HG02798 (cell line): ENCODE data around the gene MINK1.
A peak's percentile ranks its signal among the peaks of the same experiment; 100 is the strongest.
"Not testable (repeated sequence)": the region's sequence is repeated elsewhere in the genome, so short reads cannot be mapped to it uniquely, and the experiment has no call there.

ENCODE experiments used
- ATAC-seq: cut with Tn5 transposase; IDR thresholded peaks from one replicate; pipeline ENCODE4 v1.9.1; 2021; ENCODE audit warnings: mild to moderate bottlenecking; ENCODE audit not compliant: unreplicated experiment, poor library complexity

Gene MINK1

DNA sequence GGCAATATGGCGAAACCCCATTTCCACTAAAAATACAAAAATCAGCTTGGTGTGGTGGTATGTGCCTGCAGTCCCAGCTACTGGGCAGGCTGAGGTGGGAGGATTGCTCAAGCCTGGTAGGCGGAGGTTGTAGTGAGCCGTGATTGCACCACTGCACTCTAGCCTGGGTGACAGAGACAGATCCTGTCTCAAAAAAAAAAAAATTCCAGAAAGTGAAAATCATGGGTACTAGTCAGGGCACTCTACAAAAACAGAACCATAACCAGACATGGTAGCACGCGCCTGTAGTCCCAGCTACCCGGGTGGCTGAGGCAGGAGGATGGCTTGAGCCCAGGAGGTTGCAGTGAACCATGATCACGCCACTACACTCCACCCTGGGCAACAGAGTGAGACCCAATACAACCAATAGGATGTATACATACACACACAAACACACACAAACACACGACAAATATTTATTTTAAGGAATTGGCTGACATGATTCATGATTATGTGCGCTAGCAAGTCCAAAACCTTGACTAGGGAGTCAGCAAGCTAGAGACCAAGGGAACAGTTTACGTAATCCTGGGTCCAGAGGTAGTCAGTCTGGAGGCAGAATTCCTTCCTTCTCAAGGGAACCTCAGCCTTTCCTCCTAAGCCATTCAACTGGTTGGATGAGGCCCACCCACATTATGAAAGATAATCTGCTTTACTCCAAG is 87.4 kb downstream of the MINK1 start:
- no peak for ATAC-seq

DNA sequence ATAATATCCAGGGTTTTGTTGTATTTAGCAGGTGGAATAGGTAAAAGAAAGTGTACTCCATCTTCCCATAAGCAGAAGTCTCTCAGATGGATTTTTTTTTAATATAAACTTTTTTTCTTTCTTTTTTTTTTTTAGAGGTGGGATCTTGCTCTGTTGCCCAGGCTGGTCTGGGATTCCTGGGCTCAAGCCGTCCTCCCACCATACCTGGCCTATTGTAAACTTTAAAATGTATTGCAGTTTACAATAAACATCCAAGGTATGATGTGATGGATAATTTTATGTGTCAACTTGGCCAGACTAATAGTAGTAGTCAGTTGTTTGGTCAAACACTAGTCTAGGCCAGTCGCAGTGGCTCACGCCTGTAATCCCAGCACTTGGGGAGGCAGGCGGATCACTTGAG is 88.2 kb downstream of the MINK1 start:
- no peak for ATAC-seq

DNA sequence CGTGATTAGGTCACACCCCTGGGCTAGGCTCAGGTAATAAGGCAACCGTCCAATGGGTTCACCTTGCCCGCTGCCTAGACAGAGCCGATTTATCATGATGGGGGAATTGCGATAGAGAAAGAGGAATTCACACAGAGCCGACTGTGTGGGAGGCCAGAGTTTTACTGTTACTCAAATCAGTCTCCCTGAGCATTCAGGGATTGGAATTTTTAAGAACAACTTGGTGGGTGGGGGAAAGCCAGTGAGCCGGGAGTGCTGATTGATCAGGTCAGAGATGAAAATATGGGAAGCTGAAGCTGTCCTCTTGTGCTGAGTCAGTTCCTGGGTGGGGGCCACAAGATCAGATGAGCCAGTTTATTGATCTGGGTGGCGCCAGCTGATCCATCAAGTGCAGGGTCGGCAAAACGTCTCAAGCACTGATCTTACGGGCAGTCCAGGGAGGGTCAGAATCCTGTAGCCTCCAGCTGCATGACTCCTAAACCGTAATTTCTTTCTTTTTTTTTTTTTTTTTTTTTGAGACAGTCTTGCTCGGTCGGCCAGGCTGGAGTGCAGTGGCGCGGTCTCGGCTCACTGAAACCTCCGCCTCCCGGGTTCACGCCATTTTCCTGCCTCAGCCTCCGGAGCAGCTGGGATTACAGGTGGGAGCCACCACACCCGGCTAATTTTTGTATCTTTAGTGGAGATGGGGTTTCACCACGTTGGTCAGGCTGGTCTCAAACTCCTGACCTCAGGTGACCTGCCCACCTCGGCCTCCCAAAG is 93.6 kb downstream of the MINK1 start:
- not testable (repeated sequence) for ATAC-seq

DNA sequence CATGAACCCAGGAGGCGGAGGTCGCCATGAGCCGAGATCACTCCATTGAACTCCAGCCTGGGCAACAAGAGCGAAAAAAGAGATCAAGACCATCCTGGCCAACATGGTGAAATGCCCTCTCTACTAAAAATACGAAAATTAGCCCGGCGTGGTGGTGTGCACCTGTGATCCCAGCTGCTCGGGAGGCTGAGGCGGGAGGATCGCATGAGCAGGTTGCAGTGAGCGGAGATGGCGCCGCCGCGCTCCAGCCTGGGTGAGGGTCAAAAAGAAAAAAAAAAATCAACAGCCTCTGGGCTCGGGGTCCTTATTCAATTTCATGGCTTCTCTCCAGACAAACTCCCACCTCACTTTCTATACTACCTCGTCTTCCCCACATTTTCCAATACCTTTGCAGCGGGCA is 95.7 kb downstream of the MINK1 start:
- ATAC-seq = no peak

DNA sequence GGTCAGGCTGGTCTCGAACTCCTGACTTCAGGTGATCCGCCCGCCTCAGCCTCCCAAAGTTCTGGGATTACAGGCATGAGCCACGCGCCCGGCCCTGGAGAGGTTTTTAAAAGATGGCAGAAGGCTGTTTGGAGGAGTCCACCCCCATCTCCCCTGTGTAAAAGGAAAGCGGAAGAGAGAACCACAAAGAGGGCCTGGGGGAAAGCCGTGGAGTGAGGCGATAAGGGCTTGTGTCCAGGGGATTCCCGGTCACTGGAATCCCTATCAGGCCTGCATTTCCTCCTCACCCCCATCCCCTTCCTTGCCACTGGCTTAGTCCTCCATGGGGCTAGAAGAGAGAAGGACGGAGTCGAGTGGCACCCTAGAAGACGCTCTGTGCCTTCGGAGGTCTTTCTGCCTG is 98.8 kb downstream of the MINK1 start, which contains the start of gene GP1BA:
Gene GP1BA, plus strand, starts transcription at position 315 of the 400 bp plus-strand sequence. CDS start 328 bp downstream, outside the sequence.
- ATAC-seq = no peak

DNA sequence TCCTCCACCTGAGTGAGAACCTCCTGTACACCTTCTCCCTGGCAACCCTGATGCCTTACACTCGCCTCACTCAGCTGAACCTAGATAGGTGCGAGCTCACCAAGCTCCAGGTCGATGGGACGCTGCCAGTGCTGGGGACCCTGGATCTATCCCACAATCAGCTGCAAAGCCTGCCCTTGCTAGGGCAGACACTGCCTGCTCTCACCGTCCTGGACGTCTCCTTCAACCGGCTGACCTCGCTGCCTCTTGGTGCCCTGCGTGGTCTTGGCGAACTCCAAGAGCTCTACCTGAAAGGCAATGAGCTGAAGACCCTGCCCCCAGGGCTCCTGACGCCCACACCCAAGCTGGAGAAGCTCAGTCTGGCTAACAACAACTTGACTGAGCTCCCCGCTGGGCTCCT is 99.6 kb downstream of the MINK1 start:
- ATAC-seq = no peak

DNA sequence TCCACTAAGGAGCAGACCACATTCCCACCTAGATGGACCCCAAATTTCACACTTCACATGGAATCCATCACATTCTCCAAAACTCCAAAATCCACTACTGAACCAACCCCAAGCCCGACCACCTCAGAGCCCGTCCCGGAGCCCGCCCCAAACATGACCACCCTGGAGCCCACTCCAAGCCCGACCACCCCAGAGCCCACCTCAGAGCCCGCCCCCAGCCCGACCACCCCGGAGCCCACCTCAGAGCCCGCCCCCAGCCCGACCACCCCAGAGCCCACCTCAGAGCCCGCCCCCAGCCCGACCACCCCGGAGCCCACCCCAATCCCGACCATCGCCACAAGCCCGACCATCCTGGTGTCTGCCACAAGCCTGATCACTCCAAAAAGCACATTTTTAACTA is 100.5 kb downstream of the MINK1 start:
- ATAC-seq = no peak

DNA sequence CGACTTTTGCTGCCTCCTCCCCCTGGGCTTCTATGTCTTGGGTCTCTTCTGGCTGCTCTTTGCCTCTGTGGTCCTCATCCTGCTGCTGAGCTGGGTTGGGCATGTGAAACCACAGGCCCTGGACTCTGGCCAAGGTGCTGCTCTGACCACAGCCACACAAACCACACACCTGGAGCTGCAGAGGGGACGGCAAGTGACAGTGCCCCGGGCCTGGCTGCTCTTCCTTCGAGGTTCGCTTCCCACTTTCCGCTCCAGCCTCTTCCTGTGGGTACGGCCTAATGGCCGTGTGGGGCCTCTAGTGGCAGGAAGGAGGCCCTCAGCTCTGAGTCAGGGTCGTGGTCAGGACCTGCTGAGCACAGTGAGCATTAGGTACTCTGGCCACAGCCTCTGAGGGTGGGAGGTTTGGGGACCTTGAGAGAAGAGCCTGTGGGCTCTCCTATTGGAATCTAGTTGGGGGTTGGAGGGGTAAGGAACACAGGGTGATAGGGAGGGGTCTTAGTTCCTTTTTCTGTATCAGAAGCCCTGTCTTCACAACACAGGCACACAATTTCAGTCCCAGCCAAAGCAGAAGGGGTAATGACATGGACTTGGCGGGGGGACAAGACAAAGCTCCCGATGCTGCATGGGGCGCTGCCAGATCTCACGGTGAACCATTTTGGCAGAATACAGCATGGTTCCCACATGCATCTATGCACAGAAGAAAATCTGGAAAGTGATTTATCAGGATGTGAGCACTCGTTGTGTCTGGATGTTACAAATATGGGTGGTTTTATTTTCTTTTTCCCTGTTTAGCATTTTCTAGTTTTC is 101.2 kb downstream of the MINK1 start:
- peak; percentile 47 for ATAC-seq

DNA sequence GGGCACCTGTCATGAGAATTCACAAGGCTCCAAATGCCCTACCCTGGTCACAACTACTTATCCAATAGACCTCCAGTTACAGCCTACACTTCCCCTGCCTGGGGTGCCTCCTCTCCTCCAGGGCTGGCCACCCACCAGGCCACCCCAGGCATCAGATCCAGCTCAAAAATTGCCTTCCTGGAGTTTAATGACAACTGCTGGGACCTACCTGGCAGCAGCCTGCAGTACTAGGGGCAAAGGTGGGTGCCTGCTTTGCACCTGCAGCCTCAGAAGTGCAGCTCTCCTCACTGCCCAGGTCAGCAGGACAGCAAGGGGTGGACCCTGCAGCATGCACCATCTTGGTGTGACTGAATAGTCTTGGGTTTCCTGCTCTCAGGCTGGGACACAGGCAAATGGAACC is 102.5 kb downstream of the MINK1 start:
- ATAC-seq = no peak

DNA sequence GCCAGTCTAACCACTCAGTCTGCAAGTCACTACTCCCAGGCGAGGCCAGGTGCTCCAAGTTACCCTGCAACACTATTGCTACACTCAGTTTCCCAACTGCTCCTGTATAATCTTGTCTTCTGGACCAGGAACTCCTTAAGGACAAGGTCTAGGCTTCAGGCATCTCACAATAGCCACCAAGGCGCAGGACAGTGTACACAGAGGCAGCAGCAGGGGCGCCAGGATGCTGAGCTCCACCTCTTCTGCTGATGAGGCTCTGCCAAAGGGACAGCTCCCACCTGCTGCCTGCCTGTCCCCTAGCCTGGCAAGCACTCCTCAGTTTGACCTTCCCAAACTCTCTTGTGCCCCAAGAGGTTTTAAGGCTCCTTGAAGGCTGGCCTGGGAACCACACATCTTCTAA is 103.3 kb downstream of the MINK1 start:
- no peak for ATAC-seq

DNA sequence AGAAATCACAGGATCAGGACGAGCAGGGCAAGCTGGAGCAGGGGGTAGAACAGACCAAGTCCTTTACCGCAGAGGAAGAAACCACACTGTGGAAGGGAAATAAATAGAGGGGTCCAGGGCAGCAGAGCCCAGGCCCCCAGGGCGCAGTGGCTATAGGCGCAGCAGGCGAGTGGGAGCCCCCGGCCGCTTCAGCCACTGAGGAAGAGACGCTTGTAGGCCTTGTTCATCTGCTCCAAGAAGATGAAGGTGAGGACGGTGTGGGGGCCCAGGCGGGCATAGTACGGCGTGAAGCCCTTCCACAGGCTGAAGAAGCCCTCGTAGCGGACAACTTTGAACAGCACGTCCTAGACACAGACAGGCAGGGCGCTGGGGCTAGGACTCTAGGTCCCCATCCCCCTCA is 104.4 kb downstream of the MINK1 start:
- no peak for ATAC-seq

DNA sequence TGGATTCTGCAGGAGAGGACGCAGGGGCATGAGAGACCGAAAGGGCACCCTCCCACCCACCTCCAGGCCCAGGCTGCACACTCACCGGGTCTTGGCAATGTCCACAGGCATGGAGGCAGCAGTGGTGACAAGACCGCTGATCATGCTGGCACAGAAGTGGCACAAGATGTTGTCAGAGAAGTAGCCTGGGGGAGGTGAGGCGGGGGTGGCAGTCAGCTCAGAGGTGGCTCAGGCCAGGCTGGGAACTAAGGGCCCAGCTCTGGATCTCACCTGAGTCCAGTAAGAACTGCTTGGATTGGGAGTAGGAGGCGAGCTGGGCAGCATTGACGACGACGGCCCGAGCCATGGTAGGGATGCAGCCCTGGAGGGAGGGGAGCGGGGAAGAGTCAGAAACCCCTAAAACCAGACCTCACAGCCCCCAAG is 104.9 kb downstream of the MINK1 start:
- no peak for ATAC-seq

DNA sequence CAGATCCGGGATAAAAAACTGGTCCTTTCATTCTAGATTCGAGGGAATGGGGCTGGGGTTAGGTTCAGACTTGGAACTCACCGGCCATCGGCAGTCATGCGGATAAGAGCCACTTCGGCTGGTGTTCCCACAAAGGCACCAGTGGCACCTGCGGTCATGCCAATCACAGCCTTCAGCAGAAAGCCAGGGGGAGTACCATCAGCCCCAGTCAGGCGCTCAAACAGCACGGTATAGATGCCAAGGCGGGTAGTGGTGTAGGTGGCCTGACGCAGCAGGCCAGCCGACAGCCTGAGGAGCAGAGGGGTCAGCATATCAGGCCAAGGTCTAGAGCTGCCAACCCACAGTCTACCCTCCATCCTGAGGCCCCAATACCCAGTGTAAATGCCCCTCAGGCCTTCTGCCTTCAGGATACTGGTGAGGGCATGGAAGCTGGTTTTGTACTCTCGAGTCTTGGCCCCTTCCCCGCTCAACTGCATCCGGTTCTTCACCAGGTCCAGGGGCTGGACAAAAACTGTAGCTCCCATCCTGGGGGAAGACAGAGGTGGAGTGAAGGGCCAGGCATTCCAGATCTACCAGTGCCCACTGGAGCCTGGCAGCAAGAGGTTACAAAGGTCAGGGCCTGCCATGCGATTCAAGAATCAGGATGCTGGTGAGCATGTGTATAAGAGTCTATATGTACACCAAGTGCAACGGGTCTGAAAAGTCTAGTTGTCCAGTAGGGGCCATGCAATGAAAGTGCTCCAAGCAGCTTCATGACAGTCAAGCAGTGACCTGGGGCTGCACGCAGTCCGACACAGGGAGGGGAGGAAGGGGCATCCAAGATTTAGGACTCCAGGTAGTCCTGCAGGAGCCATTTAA is 105.8 kb downstream of the MINK1 start:
- ATAC-seq = no peak

DNA sequence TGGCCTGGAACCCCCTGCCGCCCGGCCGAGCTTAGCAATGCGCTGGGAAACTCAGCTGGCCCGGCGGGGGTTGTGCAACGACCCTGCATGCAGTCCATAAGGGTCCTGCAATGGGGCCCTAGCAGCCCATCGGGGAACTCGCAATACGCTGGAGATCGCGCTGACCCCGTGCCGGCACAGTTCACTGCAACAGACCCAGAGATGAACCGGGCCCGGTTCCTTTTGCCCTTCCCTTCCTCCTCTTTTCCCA is 106.3 kb downstream of the MINK1 start:
- no peak for ATAC-seq

DNA sequence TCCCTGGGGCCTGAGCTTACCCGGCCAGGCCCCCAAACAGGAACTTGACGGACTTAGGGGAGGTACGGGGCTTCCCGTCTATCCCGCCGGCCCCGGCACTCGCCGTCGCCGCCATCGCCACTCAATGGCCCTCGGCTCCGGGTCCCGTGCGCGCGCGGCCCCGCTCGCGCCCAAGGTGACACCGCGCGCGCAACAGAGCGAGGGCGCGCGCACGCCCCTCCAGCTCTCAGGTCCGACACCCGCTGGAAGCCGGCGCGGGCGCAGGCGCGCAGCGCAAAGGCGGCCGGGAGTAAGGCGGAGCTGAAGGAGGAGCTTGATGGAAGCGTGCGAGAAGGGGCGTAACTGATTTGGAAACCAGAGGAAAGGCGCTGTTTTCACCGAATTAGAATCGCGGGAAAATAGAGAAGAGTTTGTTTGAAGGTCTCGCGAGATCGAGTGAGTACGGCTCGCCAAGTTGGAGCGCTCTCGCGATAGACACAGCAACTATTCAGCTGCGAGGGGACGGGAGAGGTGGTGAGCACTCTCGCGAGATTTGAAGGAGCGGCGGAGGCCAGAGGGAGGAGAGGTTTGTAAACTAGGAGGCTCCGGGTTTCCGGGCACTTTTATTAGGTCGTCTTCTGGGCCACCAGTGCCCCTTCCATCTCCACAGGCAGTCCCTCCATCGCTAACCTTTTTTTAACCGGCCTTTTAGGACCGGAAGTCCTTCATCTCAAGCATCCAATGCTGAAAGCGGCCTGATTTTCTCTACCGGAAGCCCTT is 106.8 kb downstream of the MINK1 start, which contains the start of the genes RNF167 and SLC25A11:
Gene RNF167, plus strand, starts transcription at position 473 of the 759 bp plus-strand sequence. CDS start 642 bp downstream, outside the sequence.
Gene SLC25A11, minus strand, starts transcription at position 251 of the 759 bp plus-strand sequence. Its CDS starts 136 bp downstream, at position 115.
- peak; percentile 86 for ATAC-seq

DNA sequence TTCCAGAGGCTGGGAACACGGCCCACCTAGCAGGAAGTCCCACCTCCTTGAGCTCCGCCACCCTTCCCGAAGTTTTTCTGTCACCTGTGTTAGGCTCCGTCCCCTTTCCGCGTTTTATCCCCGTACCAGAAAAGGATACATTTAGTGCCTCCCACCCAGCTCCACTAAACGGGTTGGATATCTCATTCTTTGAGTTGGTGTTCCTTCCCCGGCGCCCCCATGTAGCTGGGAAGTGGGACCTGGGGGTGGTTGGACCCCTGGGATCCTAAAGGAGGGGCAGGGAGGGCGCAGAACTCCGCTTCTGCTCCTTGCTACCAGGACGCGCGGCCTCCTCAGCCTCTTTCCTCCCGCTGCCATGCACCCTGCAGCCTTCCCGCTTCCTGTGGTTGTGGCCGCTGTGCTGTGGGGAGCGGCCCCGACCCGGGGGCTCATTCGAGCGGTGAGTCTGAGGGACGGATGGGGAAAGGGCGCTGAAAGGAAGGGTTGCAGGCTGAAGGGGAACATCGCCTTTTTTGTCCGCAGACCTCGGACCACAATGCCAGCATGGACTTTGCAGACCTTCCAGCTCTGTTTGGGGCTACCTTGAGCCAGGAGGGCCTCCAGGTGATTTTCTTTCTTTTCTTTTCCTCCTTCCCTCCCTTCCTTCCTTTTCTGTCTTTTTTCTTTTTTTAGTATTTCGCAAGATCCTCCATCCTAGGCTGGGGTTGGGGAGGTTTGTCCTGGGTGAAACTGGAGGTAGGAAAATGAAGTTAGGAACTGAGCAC is 107.6 kb downstream of the MINK1 start:
- ATAC-seq = no peak

DNA sequence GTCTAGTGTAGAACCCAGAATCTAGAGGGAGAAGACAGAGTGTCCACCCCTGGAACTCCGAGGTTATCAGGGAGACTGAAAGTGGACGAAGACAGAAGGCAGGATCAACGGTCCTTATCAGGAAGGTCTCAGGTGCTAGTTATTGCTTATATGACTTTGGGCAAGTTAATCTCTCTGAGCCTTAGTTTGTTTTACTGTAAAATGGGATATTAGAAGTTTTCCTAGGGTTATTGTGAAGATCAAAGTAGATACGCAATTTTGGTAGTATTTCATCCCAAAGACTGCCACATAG is 108.1 kb downstream of the MINK1 start:
- ATAC-seq = no peak

DNA sequence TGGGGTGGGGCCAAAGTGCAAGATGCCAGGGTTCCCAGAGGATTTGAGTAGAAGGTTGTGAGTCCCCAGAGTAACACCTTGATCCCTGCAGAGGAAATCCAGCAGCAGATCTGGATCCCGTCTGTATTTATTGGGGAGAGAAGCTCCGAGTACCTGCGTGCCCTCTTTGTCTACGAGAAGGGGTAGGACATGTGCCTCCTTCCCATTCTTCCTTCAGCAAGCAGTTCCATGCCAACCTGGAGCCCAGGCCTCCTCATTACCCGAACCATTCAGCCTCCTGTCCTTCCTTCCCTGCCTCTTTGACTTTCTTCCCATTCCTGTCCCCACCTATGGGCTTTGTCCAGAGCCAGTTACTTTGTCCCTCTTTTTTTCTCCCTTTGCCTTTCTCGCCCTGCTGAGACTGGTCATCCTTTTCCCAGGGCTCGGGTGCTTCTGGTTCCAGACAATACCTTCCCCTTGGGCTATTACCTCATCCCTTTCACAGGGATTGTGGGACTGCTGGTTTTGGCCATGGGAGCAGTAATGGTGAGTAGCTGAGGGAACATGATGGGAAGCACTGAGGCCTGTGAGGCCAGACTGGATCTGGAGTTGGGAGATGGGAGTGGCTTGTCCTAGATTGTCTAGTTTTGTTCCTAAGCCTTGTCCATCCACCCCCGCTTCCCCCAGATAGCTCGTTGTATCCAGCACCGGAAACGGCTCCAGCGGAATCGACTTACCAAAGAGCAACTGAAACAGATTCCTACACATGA is 109.8 kb downstream of the MINK1 start:
- no peak for ATAC-seq
